Smooth muscle cell (in vitro differentiated cells): Measurements from ENCODE around the gene LRRFIP1. TPM values are rescaled to one million over a fixed set of nuclear protein-coding genes. Genes with fewer than 3 reads are reported as not detected.

Source experiments
- DNase-seq: peaks from one replicate; lab custom pipeline; 2025; ENCODE audit not compliant: unreplicated experiment; lab: John Stamatoyannopoulos, UW
- H2AFZ ChIP-seq: fragments of 200-600 bp; sonication (generic); 2 replicates; pipeline ENCODE4 v1.6.0; 2016; ENCODE audit warnings: antibody characterized with exemption, low read depth, mild to moderate bottlenecking
- H3F3A ChIP-seq: fragments of 200-600 bp; sonication (generic); 2 replicates; pipeline ENCODE4 v1.6.0; 2017; ENCODE audit warnings: antibody characterized with exemption, low read depth
- H3K27ac ChIP-seq: fragments of 200-600 bp; sonication (generic); 2 replicates; pipeline ENCODE4 v1.5.1; 2016; ENCODE audit warnings: low read depth, mild to moderate bottlenecking
- H3K27me3 ChIP-seq: fragments of 200-600 bp; sonication (generic); 2 replicates; pipeline ENCODE4 v1.6.1; 2016; ENCODE audit warnings: low read depth, mild to moderate bottlenecking
- H3K36me3 ChIP-seq: fragments of 200-600 bp; sonication (generic); 2 replicates; pipeline ENCODE4 v1.5.1; 2016; ENCODE audit warnings: low read depth
- H3K4me1 ChIP-seq: fragments of 200-600 bp; sonication (generic); 2 replicates; pipeline ENCODE4 v1.5.1; 2016; ENCODE audit warnings: low read depth
- H3K4me2 ChIP-seq: fragments of 200-600 bp; sonication (generic); 2 replicates; pipeline ENCODE4 v1.6.0; 2016; ENCODE audit warnings: mild to moderate bottlenecking
- H3K4me3 ChIP-seq: fragments of 200-600 bp; sonication (generic); 2 replicates; pipeline ENCODE4 v1.5.1; 2016; ENCODE audit warnings: mild to moderate bottlenecking
- H3K79me2 ChIP-seq: fragments of 200-600 bp; sonication (generic); 2 replicates; pipeline ENCODE4 v1.6.0; 2016; ENCODE audit warnings: low read depth, mild to moderate bottlenecking
- H3K9ac ChIP-seq: fragments of 200-600 bp; sonication (generic); 2 replicates; pipeline ENCODE4 v1.6.0; 2016; ENCODE audit warnings: low read depth
- H3K9me3 ChIP-seq: fragments of 200-600 bp; sonication (generic); replicated peaks from 2 replicates; pipeline ENCODE4 v1.5.1; 2016; ENCODE audit warnings: low read depth
- H4K20me1 ChIP-seq: fragments of 200-600 bp; sonication (generic); 2 replicates; pipeline ENCODE4 v1.6.0; 2016; ENCODE audit warnings: low read depth
- WGBS: methylation state at CpG from one replicate; pipeline ENCODE4 v1.1.7; 2016; ENCODE audit warnings: low lambda C conversion rate; 5-methylcytosine and 5-hydroxymethylcytosine counted together
- polyA plus RNA-seq: library from polyadenylated mRNA; unstranded; fragments of >200 nt; fragmentation: Nextera tagmentation; extraction: Ambion mirVana; gene quantifications from 2 replicates; pipeline ENCODE4 v1.2.1, GENCODE V29; 2016
- total RNA-seq: library from RNA; depleted of rRNA; stranded (reverse); fragments of >200 nt; gene quantifications from 2 replicates; pipeline ENCODE4 v1.2.3, GENCODE V29; 2014
- TF ChIP-seq, protein P1 (sequence below): fragments of 200-600 bp; sonication (generic); IDR thresholded peaks from 2 replicates; pipeline ENCODE4 v1.5.1; 2017; ENCODE audit warnings: borderline replicate concordance, mild to moderate bottlenecking, antibody characterized with exemption; ENCODE audit not compliant: insufficient read depth, poor library complexity, severe bottlenecking

The LRRFIP1 gene
- total and polyA plus RNA-seq, 2 experiments from 2014 or later = 36.2 to 65.1 TPM

GRCh38 chr2:237644381-237644703 is 17.0 kb downstream of the LRRFIP1 start:
- WGBS = 99% methylated on average over 5 of the region's 5 CpGs
- Histone ChIP-seq H2AFZ (no peak overlapping the region), H3K4me3 (no peak overlapping the region), H3K4me2 (no peak overlapping the region), H3F3A (no peaks in the 10 kb centered on the region), H3K9ac (no peak overlapping the region), H3K9me3 (no peaks in the 10 kb centered on the region), H3K27ac (no peak overlapping the region), H3K4me1 (no peaks in the 10 kb centered on the region), H3K27me3 (no peaks in the 10 kb centered on the region), H4K20me1 (peaks cover 59% of the 10 kb centered on the region), H3K79me2 (peaks cover 18% of the 10 kb centered on the region), H3K36me3 (no peaks in the 10 kb centered on the region)
- TF ChIP-seq, protein P1, sequence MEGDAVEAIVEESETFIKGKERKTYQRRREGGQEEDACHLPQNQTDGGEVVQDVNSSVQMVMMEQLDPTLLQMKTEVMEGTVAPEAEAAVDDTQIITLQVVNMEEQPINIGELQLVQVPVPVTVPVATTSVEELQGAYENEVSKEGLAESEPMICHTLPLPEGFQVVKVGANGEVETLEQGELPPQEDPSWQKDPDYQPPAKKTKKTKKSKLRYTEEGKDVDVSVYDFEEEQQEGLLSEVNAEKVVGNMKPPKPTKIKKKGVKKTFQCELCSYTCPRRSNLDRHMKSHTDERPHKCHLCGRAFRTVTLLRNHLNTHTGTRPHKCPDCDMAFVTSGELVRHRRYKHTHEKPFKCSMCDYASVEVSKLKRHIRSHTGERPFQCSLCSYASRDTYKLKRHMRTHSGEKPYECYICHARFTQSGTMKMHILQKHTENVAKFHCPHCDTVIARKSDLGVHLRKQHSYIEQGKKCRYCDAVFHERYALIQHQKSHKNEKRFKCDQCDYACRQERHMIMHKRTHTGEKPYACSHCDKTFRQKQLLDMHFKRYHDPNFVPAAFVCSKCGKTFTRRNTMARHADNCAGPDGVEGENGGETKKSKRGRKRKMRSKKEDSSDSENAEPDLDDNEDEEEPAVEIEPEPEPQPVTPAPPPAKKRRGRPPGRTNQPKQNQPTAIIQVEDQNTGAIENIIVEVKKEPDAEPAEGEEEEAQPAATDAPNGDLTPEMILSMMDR = no peak
- no peak for DNase-seq

DNA sequence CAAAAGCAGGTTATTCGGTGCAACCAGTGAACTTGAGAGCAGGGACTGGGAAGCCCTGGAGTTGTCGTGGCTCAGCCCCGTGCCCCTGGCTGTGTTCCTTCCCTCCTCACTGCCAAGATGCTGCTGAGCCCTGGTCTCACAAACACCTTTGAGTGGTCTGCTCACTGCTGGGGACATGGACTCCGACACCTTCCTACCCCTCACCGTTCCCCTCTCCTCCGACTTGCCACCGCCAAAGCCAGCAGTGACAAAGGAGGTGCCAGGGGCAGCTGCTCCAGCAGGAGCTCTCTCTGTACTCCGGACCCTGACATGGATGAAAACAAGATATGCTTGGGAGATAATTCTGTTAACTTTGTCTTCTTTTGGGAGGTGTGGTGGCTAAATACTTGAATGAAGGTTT is 17.9 kb downstream of the LRRFIP1 start:
- no peak for DNase-seq
- Histone ChIP-seq H4K20me1 (peaks cover 50% of the 10 kb centered on the region), H3K9me3 (no peaks in the 10 kb centered on the region), H2AFZ (no peak overlapping the region), H3K4me2 (no peak overlapping the region), H3K4me1 (no peaks in the 10 kb centered on the region), H3K4me3 (no peak overlapping the region), H3K9ac (no peak overlapping the region), H3K27ac (no peak overlapping the region), H3K27me3 (no peaks in the 10 kb centered on the region), H3K79me2 (peaks cover 20% of the 10 kb centered on the region), H3F3A (no peaks in the 10 kb centered on the region), H3K36me3 (no peaks in the 10 kb centered on the region)
- TF ChIP-seq, protein P1 = no peak
- WGBS = 96% methylated on average over 8 of the region's 8 CpGs

DNA sequence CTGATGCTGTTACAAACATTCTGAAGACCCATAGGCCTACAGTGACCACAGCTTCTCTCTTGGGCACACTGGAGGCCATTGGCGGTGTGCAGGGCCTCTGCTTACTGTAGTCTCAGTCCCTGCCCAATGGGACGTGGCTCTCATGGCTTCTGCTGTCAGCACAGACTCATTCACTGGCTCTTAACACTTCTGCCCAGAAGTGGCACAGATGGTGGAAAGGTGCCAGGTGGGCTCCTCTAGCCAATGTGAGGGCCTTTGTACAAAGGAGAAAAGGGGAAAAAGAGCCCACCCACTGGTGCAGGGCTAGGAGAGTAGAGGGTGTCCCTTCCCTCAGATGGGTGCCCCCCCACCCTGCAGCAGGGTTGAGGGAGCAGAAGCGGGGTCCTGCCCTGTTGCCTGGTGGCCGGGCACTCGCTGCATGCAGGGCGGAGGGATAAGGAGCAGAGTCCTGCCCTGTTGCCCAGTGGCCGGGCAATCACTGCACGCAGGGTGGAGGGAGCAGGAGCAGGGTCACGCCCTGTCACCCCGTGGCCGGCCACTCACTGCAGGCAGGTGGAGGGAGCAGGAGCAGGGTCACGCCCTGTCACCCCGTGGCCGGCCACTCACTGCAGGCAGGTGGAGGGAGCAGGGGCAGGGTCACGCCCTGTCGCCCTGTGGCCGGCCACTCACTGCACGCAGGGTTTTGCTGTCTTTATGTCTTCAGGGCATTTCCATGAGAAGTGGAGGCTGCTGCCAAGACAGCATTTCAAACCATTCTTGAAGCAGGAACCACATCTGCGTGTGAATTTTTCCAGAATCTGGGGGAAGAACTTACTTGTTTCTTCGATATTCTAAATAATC is 20.0 kb downstream of the LRRFIP1 start:
- Histone ChIP-seq H2AFZ (no peak overlapping the region), H3K27ac (no peak overlapping the region), H3K4me1 (no peaks in the 10 kb centered on the region), H3F3A (no peaks in the 10 kb centered on the region), H3K4me2 (no peak overlapping the region), H4K20me1 (peaks cover 38% of the 10 kb centered on the region), H3K36me3 (no peaks in the 10 kb centered on the region), H3K27me3 (no peaks in the 10 kb centered on the region), H3K9ac (no peak overlapping the region), H3K9me3 (no peaks in the 10 kb centered on the region), H3K79me2 (peaks cover 11% of the 10 kb centered on the region), H3K4me3 (no peak overlapping the region)
- TF ChIP-seq, protein P1 = no peak
- DNase-seq = no peak
- 91% methylated on average over 20 of the region's 20 CpGs for WGBS

DNA sequence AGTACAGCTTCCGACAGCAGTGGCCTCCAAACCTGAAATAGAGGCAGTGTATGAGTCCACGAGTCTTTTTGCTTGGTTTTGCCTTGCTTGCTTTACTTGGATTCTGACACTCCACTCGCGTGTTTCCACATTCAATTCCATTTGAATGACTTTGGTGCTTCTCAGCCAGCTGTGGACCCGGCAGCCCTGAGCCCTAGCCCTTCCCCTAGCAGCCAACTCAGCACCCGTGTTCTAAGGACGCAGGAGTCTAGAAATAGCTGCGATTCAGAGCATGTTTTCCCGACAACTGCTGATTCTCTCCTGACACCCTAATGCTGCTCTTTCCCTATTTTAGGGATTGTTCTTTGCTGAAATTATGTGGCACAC is 20.6 kb downstream of the LRRFIP1 start:
- WGBS = 85% methylated on average over 9 of the region's 9 CpGs
- no peaks in the 10 kb centered on the region for H3K9me3 ChIP-seq
- no peak for DNase-seq
- no peak overlapping the region for H2AFZ ChIP-seq
- H3K4me2 ChIP-seq = no peak overlapping the region
- peaks cover 6% of the 10 kb centered on the region for H3K79me2 ChIP-seq
- peaks cover 32% of the 10 kb centered on the region for H4K20me1 ChIP-seq
- no peaks in the 10 kb centered on the region for H3K27me3 ChIP-seq
- TF ChIP-seq, protein P1 = no peak
- H3K27ac ChIP-seq = no peak overlapping the region
- no peak overlapping the region for H3K9ac ChIP-seq
- no peaks in the 10 kb centered on the region for H3K36me3 ChIP-seq
- H3K4me3 ChIP-seq = no peak overlapping the region
- H3F3A ChIP-seq = no peaks in the 10 kb centered on the region
- no peaks in the 10 kb centered on the region for H3K4me1 ChIP-seq
